ENCODE data around the gene LIPI. TPM values are rescaled to one million over a fixed set of nuclear protein-coding genes. Genes with fewer than 3 reads are reported as not detected.

LIPI gene
- polyA plus RNA-seq, 1 of the 3 experiments (the other 2 are of a cell fraction): not detected

DNA sequence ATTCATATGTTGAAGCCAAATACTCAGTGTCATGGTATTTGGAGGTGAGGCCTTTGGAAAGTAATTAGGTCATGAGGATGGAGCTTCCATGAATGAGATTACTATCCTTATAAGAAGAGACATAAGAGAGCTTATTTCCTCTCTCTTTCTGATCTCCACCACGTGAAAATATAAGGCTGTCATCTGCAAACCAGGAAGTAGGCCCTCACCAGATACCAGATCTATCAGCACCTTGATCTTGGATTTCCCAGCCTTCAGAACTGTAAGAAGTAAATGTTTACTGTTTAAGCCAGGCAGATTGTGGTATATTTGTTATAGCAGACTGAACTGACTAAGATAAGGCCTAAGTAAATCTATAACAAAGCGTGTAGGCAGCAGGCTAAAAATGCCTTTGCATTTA, 30.5 kb upstream of the LIPI start (continued):
- TF ChIP-seq, protein P1, sequence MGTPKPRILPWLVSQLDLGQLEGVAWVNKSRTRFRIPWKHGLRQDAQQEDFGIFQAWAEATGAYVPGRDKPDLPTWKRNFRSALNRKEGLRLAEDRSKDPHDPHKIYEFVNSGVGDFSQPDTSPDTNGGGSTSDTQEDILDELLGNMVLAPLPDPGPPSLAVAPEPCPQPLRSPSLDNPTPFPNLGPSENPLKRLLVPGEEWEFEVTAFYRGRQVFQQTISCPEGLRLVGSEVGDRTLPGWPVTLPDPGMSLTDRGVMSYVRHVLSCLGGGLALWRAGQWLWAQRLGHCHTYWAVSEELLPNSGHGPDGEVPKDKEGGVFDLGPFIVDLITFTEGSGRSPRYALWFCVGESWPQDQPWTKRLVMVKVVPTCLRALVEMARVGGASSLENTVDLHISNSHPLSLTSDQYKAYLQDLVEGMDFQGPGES (IDR thresholded peaks at IDR 0.05; ENCODE audit: low read depth, low read length): no peak
- TF ChIP-seq EP300 (IDR thresholded peaks at IDR 0.05; ENCODE audit: borderline replicate concordance in 1 of 2, low read depth in 1 of 2, low read length in 1 of 2) (no peak), MEF2A (IDR thresholded peaks at IDR 0.05; ENCODE audit: borderline replicate concordance, low read depth) (no peak), FOXJ3 (CRISPR knock-in tag; IDR thresholded peaks at IDR 0.05) (no peak), MXI1 (IDR thresholded peaks at IDR 0.05; ENCODE audit: low read depth, low read length) (no peak), SMC3 (IDR thresholded peaks at IDR 0.05; ENCODE audit: low read depth, low read length) (no peak), CHD2 (IDR thresholded peaks at IDR 0.05; ENCODE audit: low read length, partially characterized antibody) (no peak), NFIC (IDR thresholded peaks at IDR 0.05; ENCODE audit: borderline replicate concordance) (no peak)

DNA sequence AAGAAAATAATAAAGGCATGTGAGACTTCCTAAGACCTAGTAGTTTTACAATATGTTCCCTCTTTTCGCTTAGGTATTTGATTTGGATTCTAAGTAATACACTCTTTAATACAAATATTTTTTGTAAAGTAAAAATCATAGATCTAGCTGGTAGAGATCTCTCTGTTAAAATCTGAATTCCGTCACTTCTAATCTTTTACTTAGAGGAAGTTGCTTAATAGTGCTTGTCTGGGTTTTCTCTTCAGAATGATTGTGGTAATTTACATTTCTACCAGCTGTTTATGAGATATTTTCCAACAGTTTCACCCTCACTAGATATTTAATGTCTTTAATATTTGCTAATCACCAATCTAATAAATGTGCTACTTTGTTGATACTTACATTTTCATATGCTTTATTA, 28.5 kb upstream of the LIPI start:
- no peak for DNase-seq
- Histone ChIP-seq H3K79me2 (ENCODE audit: insufficient read depth) (no peaks in the 10 kb centered on the region), H3K4me3 (ENCODE audit: low read depth in 2 of 2, low read length in 1 of 2) (no peak overlapping the region), H4K20me1 (ENCODE audit: insufficient read depth) (no peaks in the 10 kb centered on the region), H3F3A (replicated peaks; ENCODE audit: insufficient read depth) (no peaks in the 10 kb centered on the region), H3K27ac (ENCODE audit: low read depth in 2 of 2, low read length in 1 of 2) (no peak overlapping the region), H3K4me2 (no peak overlapping the region), H3K4me1 (ENCODE audit: control insufficient read depth in 1 of 2, insufficient read depth in 2 of 2, low read depth in 1 of 2, low read length in 1 of 2) (peaks cover 0 to 5% of the 10 kb centered on the region in 2 experiments; a peak in 1 of 4 replicates), H3K9me3 (no peaks in the 10 kb centered on the region), H3K36me3 (replicated peaks in 1 of 2; ENCODE audit: control insufficient read depth in 1 of 2, insufficient read depth in 2 of 2, low read length in 1 of 2) (no peaks in the 10 kb centered on the region), H3K27me3 (ENCODE audit: insufficient read depth) (no peaks in the 10 kb centered on the region), H3K9ac (no peak overlapping the region), H3K9me2 (no peaks in the 10 kb centered on the region), H2AFZ (ENCODE audit: low read depth) (no peak overlapping the region)
- TF ChIP-seq YY1 (IDR thresholded peaks at IDR 0.05; ENCODE audit: low read depth) (no peak), NRF1 (IDR thresholded peaks at IDR 0.05; ENCODE audit: low read depth, low read length) (no peak), RXRA (IDR thresholded peaks at IDR 0.05; ENCODE audit: borderline replicate concordance, low read depth) (no peak), NFIC (IDR thresholded peaks at IDR 0.05; ENCODE audit: borderline replicate concordance) (no peak), TEAD4 (IDR thresholded peaks at IDR 0.05; ENCODE audit: borderline replicate concordance, insufficient read depth) (no peak), RCOR1 (IDR thresholded peaks at IDR 0.05; ENCODE audit: low read length) (no peak), MXI1 (IDR thresholded peaks at IDR 0.05; ENCODE audit: low read depth, low read length) (no peak)
- TF ChIP-seq, protein P1 (IDR thresholded peaks at IDR 0.05; ENCODE audit: low read depth, low read length): no peak
- TF ChIP-seq, protein P2, sequence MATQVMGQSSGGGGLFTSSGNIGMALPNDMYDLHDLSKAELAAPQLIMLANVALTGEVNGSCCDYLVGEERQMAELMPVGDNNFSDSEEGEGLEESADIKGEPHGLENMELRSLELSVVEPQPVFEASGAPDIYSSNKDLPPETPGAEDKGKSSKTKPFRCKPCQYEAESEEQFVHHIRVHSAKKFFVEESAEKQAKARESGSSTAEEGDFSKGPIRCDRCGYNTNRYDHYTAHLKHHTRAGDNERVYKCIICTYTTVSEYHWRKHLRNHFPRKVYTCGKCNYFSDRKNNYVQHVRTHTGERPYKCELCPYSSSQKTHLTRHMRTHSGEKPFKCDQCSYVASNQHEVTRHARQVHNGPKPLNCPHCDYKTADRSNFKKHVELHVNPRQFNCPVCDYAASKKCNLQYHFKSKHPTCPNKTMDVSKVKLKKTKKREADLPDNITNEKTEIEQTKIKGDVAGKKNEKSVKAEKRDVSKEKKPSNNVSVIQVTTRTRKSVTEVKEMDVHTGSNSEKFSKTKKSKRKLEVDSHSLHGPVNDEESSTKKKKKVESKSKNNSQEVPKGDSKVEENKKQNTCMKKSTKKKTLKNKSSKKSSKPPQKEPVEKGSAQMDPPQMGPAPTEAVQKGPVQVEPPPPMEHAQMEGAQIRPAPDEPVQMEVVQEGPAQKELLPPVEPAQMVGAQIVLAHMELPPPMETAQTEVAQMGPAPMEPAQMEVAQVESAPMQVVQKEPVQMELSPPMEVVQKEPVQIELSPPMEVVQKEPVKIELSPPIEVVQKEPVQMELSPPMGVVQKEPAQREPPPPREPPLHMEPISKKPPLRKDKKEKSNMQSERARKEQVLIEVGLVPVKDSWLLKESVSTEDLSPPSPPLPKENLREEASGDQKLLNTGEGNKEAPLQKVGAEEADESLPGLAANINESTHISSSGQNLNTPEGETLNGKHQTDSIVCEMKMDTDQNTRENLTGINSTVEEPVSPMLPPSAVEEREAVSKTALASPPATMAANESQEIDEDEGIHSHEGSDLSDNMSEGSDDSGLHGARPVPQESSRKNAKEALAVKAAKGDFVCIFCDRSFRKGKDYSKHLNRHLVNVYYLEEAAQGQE (IDR thresholded peaks at IDR 0.05; ENCODE audit: low read depth, low read length): no peak
- TF ChIP-seq, protein P3, sequence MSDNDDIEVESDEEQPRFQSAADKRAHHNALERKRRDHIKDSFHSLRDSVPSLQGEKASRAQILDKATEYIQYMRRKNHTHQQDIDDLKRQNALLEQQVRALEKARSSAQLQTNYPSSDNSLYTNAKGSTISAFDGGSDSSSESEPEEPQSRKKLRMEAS (IDR thresholded peaks at IDR 0.05; ENCODE audit: low read depth): no peak
- TF ChIP-seq, protein P4, sequence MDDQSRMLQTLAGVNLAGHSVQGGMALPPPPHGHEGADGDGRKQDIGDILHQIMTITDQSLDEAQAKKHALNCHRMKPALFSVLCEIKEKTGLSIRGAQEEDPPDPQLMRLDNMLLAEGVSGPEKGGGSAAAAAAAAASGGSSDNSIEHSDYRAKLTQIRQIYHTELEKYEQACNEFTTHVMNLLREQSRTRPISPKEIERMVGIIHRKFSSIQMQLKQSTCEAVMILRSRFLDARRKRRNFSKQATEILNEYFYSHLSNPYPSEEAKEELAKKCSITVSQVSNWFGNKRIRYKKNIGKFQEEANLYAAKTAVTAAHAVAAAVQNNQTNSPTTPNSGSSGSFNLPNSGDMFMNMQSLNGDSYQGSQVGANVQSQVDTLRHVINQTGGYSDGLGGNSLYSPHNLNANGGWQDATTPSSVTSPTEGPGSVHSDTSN (IDR thresholded peaks at IDR 0.05): no peak
- ChIA-PET POLR2A (no interaction called here), CTCF (interaction anchor here (1.5 to 4.5 kb wide), 2 partner anchors 15 to 20 kb away, joined by 7 to 13 read pairs; no protein-coding TSS in a partner anchor)
- 17% methylated on average over 2 of the region's 2 CpGs for WGBS (ENCODE audit: low lambda C conversion rate)

Measured in SK-N-SH (cell line).